H9 (cell line): ENCODE data around the gene NOTUM. TPM values are rescaled to one million over a fixed set of nuclear protein-coding genes. Genes with fewer than 3 reads are reported as not detected.

ENCODE experiments used
- DNase-seq: peaks from one replicate; pipeline ENCODE4 v3.0.0-alpha.2; 2017
- H2AFZ ChIP-seq: one replicate; pipeline ENCODE4 v1.6.1; 2013; ENCODE audit warnings: mild to moderate bottlenecking, low read length, control low read depth, moderate library complexity
- H2AK5ac ChIP-seq: 2 replicates; pipeline ENCODE4 v1.6.1; 2013; ENCODE audit warnings: low read length, control low read depth, mixed read lengths; ENCODE audit not compliant: insufficient read length
- H2BK120ac ChIP-seq: one replicate; pipeline ENCODE4 v1.6.1; 2013; ENCODE audit warnings: low read depth, mild to moderate bottlenecking, low read length, control low read depth, inconsistent platforms; ENCODE audit not compliant: poor library complexity, severe bottlenecking
- H2BK12ac ChIP-seq: 2 replicates; pipeline ENCODE4 v1.6.1; 2013; ENCODE audit warnings: low read length, control low read depth, mixed read lengths, low read depth; ENCODE audit not compliant: insufficient read length
- H2BK15ac ChIP-seq: 2 replicates; pipeline ENCODE4 v1.6.1; 2013; ENCODE audit warnings: low read depth, low read length, control low read depth
- H2BK20ac ChIP-seq: one replicate; pipeline ENCODE4 v1.6.1; 2013; ENCODE audit warnings: low read depth, mild to moderate bottlenecking, low read length, control low read depth, inconsistent platforms; ENCODE audit not compliant: poor library complexity, severe bottlenecking
- H2BK5ac ChIP-seq: 2 replicates; pipeline ENCODE4 v1.6.1; 2013; ENCODE audit warnings: low read length, control low read depth, mixed read lengths; ENCODE audit not compliant: insufficient read length
- H3K14ac ChIP-seq: 2 replicates; pipeline ENCODE4 v1.6.1; 2013; ENCODE audit warnings: low read length, control low read depth; ENCODE audit not compliant: insufficient read depth
- H3K18ac ChIP-seq: 2 replicates; pipeline ENCODE4 v1.6.1; 2013; ENCODE audit warnings: low read depth, mild to moderate bottlenecking, mixed read lengths, low read length, control low read depth; ENCODE audit not compliant: insufficient read length
- H3K23ac ChIP-seq: 2 replicates; pipeline ENCODE4 v1.6.1; 2013; ENCODE audit warnings: low read length, control low read depth, mixed read lengths, low read depth; ENCODE audit not compliant: insufficient read length
- H3K23me2 ChIP-seq: 2 replicates; pipeline ENCODE4 v1.6.1; 2013; ENCODE audit warnings: low read depth, mild to moderate bottlenecking, mixed read lengths, low read length, control low read depth; ENCODE audit not compliant: insufficient read length, poor library complexity, severe bottlenecking
- H3K27ac ChIP-seq: 2 replicates; pipeline ENCODE4 v1.5.1; 2013; ENCODE audit warnings: low read length, control low read depth, mixed read lengths, low read depth; ENCODE audit not compliant: insufficient read length
- H3K27me3 ChIP-seq: 2 replicates; pipeline ENCODE4 v1.6.1; 2013; ENCODE audit warnings: low read length, control low read depth, inconsistent platforms; ENCODE audit not compliant: insufficient read depth
- H3K4ac ChIP-seq: 2 replicates; pipeline ENCODE4 v1.6.1; 2013; ENCODE audit warnings: low read depth, mild to moderate bottlenecking, control low read depth, inconsistent platforms, low read length, moderate library complexity
- H3K4me1 ChIP-seq: 2 replicates; pipeline ENCODE4 v1.6.1; 2013; ENCODE audit warnings: low read length, control low read depth, inconsistent platforms; ENCODE audit not compliant: insufficient read depth
- H3K4me2 ChIP-seq: 2 replicates; pipeline ENCODE4 v1.6.1; 2013; ENCODE audit warnings: low read length, control low read depth, mixed read lengths; ENCODE audit not compliant: insufficient read length, insufficient read depth
- H3K56ac ChIP-seq: 2 replicates; pipeline ENCODE4 v1.6.1; 2013; ENCODE audit warnings: low read depth, mild to moderate bottlenecking, mixed read lengths, low read length, control low read depth; ENCODE audit not compliant: insufficient read length
- H3K79me1 ChIP-seq: 2 replicates; pipeline ENCODE4 v1.6.1; 2013; ENCODE audit warnings: low read depth, mild to moderate bottlenecking, moderate library complexity, low read length, control low read depth, inconsistent platforms; ENCODE audit not compliant: insufficient read depth, poor library complexity, severe bottlenecking
- H3K79me2 ChIP-seq: 2 replicates; pipeline ENCODE4 v1.6.1; 2013; ENCODE audit warnings: low read length, control low read depth, inconsistent platforms; ENCODE audit not compliant: insufficient read depth
- H3K9ac ChIP-seq: 2 replicates; pipeline ENCODE4 v1.6.1; 2013; ENCODE audit warnings: low read length, control low read depth, mixed read lengths; ENCODE audit not compliant: insufficient read length; ENCODE audit errors: extremely low read depth
- H3K9me3 ChIP-seq: one replicate; pipeline ENCODE4 v1.6.1; 2013; ENCODE audit warnings: low read depth, low read length, inconsistent platforms; ENCODE audit not compliant: control insufficient read depth
- H3T11ph ChIP-seq: one replicate; pipeline ENCODE4 v1.6.1; 2013; ENCODE audit warnings: mild to moderate bottlenecking, low read length, control low read depth, inconsistent platforms
- H4K20me1 ChIP-seq: one replicate; pipeline ENCODE4 v1.6.1; 2013; ENCODE audit not compliant: control insufficient read depth, insufficient read length, insufficient read depth
- H4K5ac ChIP-seq: 2 replicates; pipeline ENCODE4 v1.6.1; 2013; ENCODE audit warnings: low read depth, mild to moderate bottlenecking, mixed read lengths, low read length, control low read depth; ENCODE audit not compliant: insufficient read length
- H4K8ac ChIP-seq: replicated peaks from 2 replicates; pipeline ENCODE4 v1.6.1; 2013; ENCODE audit warnings: low read length, control low read depth, mixed read lengths, low read depth; ENCODE audit not compliant: insufficient read length
- H4K91ac ChIP-seq: 2 replicates; pipeline ENCODE4 v1.6.1; 2013; ENCODE audit warnings: low read depth, mild to moderate bottlenecking, moderate library complexity, mixed read lengths, low read length, control low read depth; ENCODE audit not compliant: insufficient read length
- H3K27ac Mint-ChIP-seq, 3 experiments: 2 replicates in 2 of 3; 3 replicates in 1 of 3; pipeline ENCODE4 v1.8.0; 2020 to 2021; ENCODE audit warnings: mixed read lengths in 3 of 3, mild to moderate bottlenecking in 1 of 3, moderate library complexity in 1 of 3
- H3K27me3 Mint-ChIP-seq: 2 replicates; pipeline ENCODE4 v1.8.0; 2021; ENCODE audit warnings: low read depth, mild to moderate bottlenecking, moderate library complexity, mixed read lengths
- H3K36me3 Mint-ChIP-seq, 3 experiments: 2 replicates in 2 of 3; 3 replicates in 1 of 3; pipeline ENCODE4 v1.8.0; 2020 to 2021; ENCODE audit warnings: low read depth in 3 of 3, mixed read lengths in 3 of 3; ENCODE audit not compliant: insufficient read depth in 1 of 3
- H3K4me1 Mint-ChIP-seq, 2 experiments: 2 replicates each; pipeline ENCODE4 v1.8.0; 2020; ENCODE audit warnings: mixed read lengths in 2 of 2
- H3K4me3 Mint-ChIP-seq, 2 experiments: 2 replicates in 1 of 2; 3 replicates in 1 of 2; pipeline ENCODE4 v1.8.0; 2020 to 2021; ENCODE audit warnings: mild to moderate bottlenecking in 2 of 2, mixed read lengths in 2 of 2, moderate library complexity in 1 of 2
- H3K9me3 Mint-ChIP-seq, 2 experiments: 2 replicates in 1 of 2; 3 replicates in 1 of 2; pipeline ENCODE4 v1.8.0; 2020; ENCODE audit warnings: mild to moderate bottlenecking in 2 of 2, mixed read lengths in 2 of 2, moderate library complexity in 1 of 2
- CTCF ChIP-seq: fragments of 200-600 bp; sonication (generic); conservative IDR thresholded peaks from 3 replicates; pipeline ENCODE4 v1.8.0; 2021; ENCODE audit warnings: antibody characterized with exemption, mild to moderate bottlenecking
- WGBS: extraction: QIAGEN DNeasy Blood & Tissue Kit; methylation state at CpG from one replicate; pipeline ENCODE4 v1.1.7; 2013; ENCODE audit warnings: missing lambda C conversion rate, low lambda C conversion rate, mixed read lengths; ENCODE audit not compliant: insufficient read length; ENCODE audit errors: extremely low coverage; 5-methylcytosine and 5-hydroxymethylcytosine counted together
- total RNA-seq: library from RNA; stranded (reverse); gene quantifications from 2 replicates; pipeline ENCODE4 v1.2.1, GENCODE V29; 2021

NOTUM gene
- total RNA-seq, 1 experiment from 2014 or later = 2.1 TPM

- Histone ChIP-seq H4K8ac (no peak overlapping the region), H2AFZ (no peak overlapping the region), H2AK5ac (no peak overlapping the region), H3K14ac (no peak overlapping the region), H3K79me2 (no peaks in the 10 kb centered on the region), H3K9ac (no peak overlapping the region), H4K91ac (no peak overlapping the region), H3K4ac (no peak overlapping the region), H3K4me2 (no peak overlapping the region), H3K79me1 (no peaks in the 10 kb centered on the region), H3K27me3 (no peaks in the 10 kb centered on the region), H2BK15ac (no peak overlapping the region), H3K9me3 (no peaks in the 10 kb centered on the region), H4K5ac (no peak overlapping the region), H4K20me1 (no peaks in the 10 kb centered on the region), H3K27ac (no peak overlapping the region), H2BK12ac (no peak overlapping the region), H3K23ac (no peak overlapping the region), H3K18ac (no peak overlapping the region), H3K23me2 (peaks cover 6% of the 10 kb centered on the region), H2BK20ac (no peak overlapping the region), H3K56ac (no peak overlapping the region), H2BK120ac (no peak overlapping the region), H2BK5ac (no peak overlapping the region), H3T11ph (no peak overlapping the region), H3K4me1 (no peaks in the 10 kb centered on the region)
- H3K4me3 Mint-ChIP-seq = no peak overlapping the region
- no CpG with 5 or more reads among the region's 12 CpGs for WGBS
- peaks cover 0 to 2% of the 10 kb centered on the region in 2 experiments; a peak in 2 of 4 replicates for H3K4me1 Mint-ChIP-seq
- no peaks in the 10 kb centered on the region for H3K9me3 Mint-ChIP-seq
- no peak overlapping the region for H3K27ac Mint-ChIP-seq
- no peak for DNase-seq
- H3K36me3 Mint-ChIP-seq = peaks cover 9 to 27% (median 18%) of the 10 kb centered on the region in 3 experiments; a peak in 6 of 7 replicates
- no peaks in the 10 kb centered on the region for H3K27me3 Mint-ChIP-seq
- TF ChIP-seq CTCF = no peak
These were observed 51.8 kb downstream of the NOTUM start for GRCh38 chr17:81909231-81909630.
